ENCODE measurements around the gene ARHGAP5.

ARHGAP5 gene

DNA sequence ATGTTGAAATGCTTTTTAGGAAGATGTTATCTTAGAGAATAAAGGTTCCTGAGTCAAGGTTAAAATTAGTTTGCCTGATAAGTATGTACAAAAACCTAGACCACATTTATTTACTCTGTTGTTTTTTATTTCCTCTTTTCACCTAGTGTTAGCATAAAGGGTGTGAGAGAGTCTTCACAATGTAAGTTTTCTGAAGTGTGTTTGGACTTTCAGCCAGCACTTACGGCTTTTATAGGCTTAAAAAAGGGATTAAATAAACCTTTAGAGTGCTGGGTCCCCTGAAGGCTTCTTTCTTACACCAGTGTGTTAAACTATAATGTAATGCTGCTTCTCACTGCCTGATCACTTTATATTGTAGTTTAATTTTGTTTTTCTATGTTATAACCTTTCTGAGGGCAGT is 27.2 kb downstream of the ARHGAP5 start:
- H3K4me2 ChIP-seq (ENCODE audit: low read depth, low read length), result no peak overlapping the region
- H4K20me1 ChIP-seq (ENCODE audit: insufficient read depth, low read length), result no peaks in the 10 kb centered on the region
- no peaks in the 10 kb centered on the region for H3K27me3 ChIP-seq (replicated peaks; ENCODE audit: insufficient read depth, low read length)
- no peak overlapping the region for H3K4me3 ChIP-seq (ENCODE audit: low read length)
- TF ChIP-seq EZH2 (optimal IDR thresholded peaks at IDR 0.05; ENCODE audit: low read depth, low read length), result no peak
- TF ChIP-seq, protein P1, sequence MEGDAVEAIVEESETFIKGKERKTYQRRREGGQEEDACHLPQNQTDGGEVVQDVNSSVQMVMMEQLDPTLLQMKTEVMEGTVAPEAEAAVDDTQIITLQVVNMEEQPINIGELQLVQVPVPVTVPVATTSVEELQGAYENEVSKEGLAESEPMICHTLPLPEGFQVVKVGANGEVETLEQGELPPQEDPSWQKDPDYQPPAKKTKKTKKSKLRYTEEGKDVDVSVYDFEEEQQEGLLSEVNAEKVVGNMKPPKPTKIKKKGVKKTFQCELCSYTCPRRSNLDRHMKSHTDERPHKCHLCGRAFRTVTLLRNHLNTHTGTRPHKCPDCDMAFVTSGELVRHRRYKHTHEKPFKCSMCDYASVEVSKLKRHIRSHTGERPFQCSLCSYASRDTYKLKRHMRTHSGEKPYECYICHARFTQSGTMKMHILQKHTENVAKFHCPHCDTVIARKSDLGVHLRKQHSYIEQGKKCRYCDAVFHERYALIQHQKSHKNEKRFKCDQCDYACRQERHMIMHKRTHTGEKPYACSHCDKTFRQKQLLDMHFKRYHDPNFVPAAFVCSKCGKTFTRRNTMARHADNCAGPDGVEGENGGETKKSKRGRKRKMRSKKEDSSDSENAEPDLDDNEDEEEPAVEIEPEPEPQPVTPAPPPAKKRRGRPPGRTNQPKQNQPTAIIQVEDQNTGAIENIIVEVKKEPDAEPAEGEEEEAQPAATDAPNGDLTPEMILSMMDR (IDR thresholded peaks at IDR 0.05; ENCODE audit: low read length), result no peak
- no peak for TF ChIP-seq EZH2phosphoT487 (IDR thresholded peaks at IDR 0.05; ENCODE audit: low read length)
- H3K9me2 ChIP-seq (replicated peaks; ENCODE audit: insufficient read depth, low read length), result no peaks in the 10 kb centered on the region
- H3K9ac ChIP-seq (ENCODE audit: low read length), result no peak overlapping the region
- no peaks in the 10 kb centered on the region for H3K79me2 ChIP-seq (ENCODE audit: low read length)
- no peaks in the 10 kb centered on the region for H3K9me3 ChIP-seq (replicated peaks; ENCODE audit: insufficient read depth, low read length)
- H2AFZ ChIP-seq (ENCODE audit: low read length), result no peak overlapping the region
- no peaks in the 10 kb centered on the region for H3K36me3 ChIP-seq (replicated peaks; ENCODE audit: insufficient read depth, low read length)
- no peaks in the 10 kb centered on the region for H3K4me1 ChIP-seq (ENCODE audit: low read length)
- no peak overlapping the region for H3K27ac ChIP-seq (ENCODE audit: low read length)
- no peak for DNase-seq
- H3F3A ChIP-seq (ENCODE audit: insufficient read depth, low read length), result no peaks in the 10 kb centered on the region

DNA sequence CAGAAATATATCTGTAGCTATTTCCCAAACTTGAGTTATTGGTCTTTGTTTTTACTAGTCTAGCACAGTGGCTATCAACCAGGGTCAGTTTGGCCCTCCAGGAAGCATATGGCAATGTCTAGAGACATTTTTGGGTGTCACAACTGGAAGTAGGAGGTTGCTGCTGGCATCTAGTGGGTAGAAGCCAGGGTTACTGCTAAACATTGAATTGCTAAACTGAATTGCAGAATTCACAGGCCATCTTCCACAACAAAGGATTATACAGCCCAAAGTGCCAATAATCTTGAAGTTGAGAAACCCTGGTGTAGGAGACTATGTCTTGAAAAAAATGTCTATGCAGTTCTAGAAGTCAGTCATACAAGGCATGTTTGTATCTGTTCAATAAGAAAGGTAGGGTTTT is 27.7 kb downstream of the ARHGAP5 start:
- no peaks in the 10 kb centered on the region for H3K9me3 ChIP-seq (replicated peaks; ENCODE audit: insufficient read depth, low read length)
- H3K27me3 ChIP-seq (replicated peaks; ENCODE audit: insufficient read depth, low read length), result no peaks in the 10 kb centered on the region
- no peak for TF ChIP-seq EZH2phosphoT487 (IDR thresholded peaks at IDR 0.05; ENCODE audit: low read length)
- no peak for TF ChIP-seq EZH2 (optimal IDR thresholded peaks at IDR 0.05; ENCODE audit: low read depth, low read length)
- TF ChIP-seq, protein P1 (IDR thresholded peaks at IDR 0.05; ENCODE audit: low read length), result no peak
- H2AFZ ChIP-seq (ENCODE audit: low read length), result no peak overlapping the region
- no peak overlapping the region for H3K9ac ChIP-seq (ENCODE audit: low read length)
- H3F3A ChIP-seq (ENCODE audit: insufficient read depth, low read length), result no peaks in the 10 kb centered on the region
- no peaks in the 10 kb centered on the region for H3K4me1 ChIP-seq (ENCODE audit: low read length)
- no peak overlapping the region for H3K27ac ChIP-seq (ENCODE audit: low read length)
- DNase-seq, result no peak
- H3K36me3 ChIP-seq (replicated peaks; ENCODE audit: insufficient read depth, low read length), result no peaks in the 10 kb centered on the region
- H3K9me2 ChIP-seq (replicated peaks; ENCODE audit: insufficient read depth, low read length), result no peaks in the 10 kb centered on the region
- no peak overlapping the region for H3K4me3 ChIP-seq (ENCODE audit: low read length)
- H4K20me1 ChIP-seq (ENCODE audit: insufficient read depth, low read length), result no peaks in the 10 kb centered on the region
- no peak overlapping the region for H3K4me2 ChIP-seq (ENCODE audit: low read depth, low read length)
- no peaks in the 10 kb centered on the region for H3K79me2 ChIP-seq (ENCODE audit: low read length)

DNA sequence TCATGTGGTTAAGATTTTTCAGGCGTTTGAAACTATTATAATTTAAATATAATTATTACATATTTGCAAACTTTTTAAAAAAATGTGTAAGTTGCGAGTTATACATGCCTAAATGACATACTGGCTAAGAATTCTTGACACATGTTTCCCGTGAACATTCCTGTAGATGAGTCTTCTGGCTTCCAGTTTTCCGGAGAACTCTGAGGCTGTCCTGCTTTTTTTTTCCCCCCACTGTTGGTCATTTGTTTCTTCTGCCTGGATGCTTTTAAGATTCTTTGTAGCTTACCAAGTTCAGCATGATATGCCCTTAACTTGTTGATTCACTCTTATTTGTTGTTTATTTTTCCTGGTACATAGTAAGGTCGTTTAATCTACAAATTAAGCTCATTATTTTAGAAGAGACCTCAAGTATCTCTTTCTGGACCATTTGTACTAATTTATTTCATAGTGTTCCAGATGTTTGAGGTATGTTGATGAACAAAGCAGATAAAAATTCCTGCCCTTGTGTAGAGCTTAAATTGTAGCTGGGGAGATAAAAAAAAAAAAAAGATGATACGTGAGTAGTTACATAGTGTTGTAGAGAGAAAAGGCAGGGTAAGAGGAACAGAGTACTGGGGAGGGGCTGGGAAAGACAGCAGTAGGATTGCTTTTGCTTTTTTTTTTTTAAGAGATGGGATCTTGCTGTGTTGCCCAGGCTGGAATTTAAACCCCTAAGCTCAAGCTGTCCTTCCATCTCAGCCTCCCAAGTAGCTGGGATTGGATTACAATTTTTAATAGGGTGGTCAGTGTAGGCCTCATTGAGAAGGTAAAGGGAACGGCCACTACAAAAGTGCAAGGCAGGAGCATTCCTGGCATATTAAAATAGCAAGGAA is 32.8 kb downstream of the ARHGAP5 start:
- H3K4me2 ChIP-seq (ENCODE audit: low read depth, low read length), result no peak overlapping the region
- no peaks in the 10 kb centered on the region for H3K9me3 ChIP-seq (replicated peaks; ENCODE audit: insufficient read depth, low read length)

More for the DNA sequence above, 32.8 kb downstream of the ARHGAP5 start:
- no peak overlapping the region for H2AFZ ChIP-seq (ENCODE audit: low read length)
- H3K36me3 ChIP-seq (replicated peaks; ENCODE audit: insufficient read depth, low read length), result no peaks in the 10 kb centered on the region
- no peaks in the 10 kb centered on the region for H3K27me3 ChIP-seq (replicated peaks; ENCODE audit: insufficient read depth, low read length)
- H3K79me2 ChIP-seq (ENCODE audit: low read length), result no peaks in the 10 kb centered on the region
- no peak overlapping the region for H3K27ac ChIP-seq (ENCODE audit: low read length)
- no peaks in the 10 kb centered on the region for H3F3A ChIP-seq (ENCODE audit: insufficient read depth, low read length)
- no peaks in the 10 kb centered on the region for H3K4me1 ChIP-seq (ENCODE audit: low read length)
- TF ChIP-seq EZH2 (optimal IDR thresholded peaks at IDR 0.05; ENCODE audit: low read depth, low read length) (no peak), EZH2phosphoT487 (IDR thresholded peaks at IDR 0.05; ENCODE audit: low read length) (no peak)
- TF ChIP-seq, protein P1 (IDR thresholded peaks at IDR 0.05; ENCODE audit: low read length), result no peak
- no peaks in the 10 kb centered on the region for H4K20me1 ChIP-seq (ENCODE audit: insufficient read depth, low read length)
- H3K9ac ChIP-seq (ENCODE audit: low read length), result no peak overlapping the region
- no peak overlapping the region for H3K4me3 ChIP-seq (ENCODE audit: low read length)
- no peaks in the 10 kb centered on the region for H3K9me2 ChIP-seq (replicated peaks; ENCODE audit: insufficient read depth, low read length)
- DNase-seq, result no peak
